PFSK-1 (cell line): ENCODE results near the gene TMEM266.

Experiments
- FOXP2 ChIP-seq: optimal IDR thresholded peaks from 2 replicates; pipeline ENCODE3; 2011; ENCODE audit warnings: borderline replicate concordance, control low read depth, inconsistent platforms; ENCODE audit not compliant: insufficient read depth; ENCODE audit errors: extremely low read length, extremely low read depth
- POLR2AphosphoS5 ChIP-seq: IDR thresholded peaks from 2 replicates; pipeline ENCODE4 v1.6.1; 2012; ENCODE audit warnings: low read depth, mild to moderate bottlenecking, control low read depth, low read length, moderate library complexity
- SIN3A ChIP-seq: IDR thresholded peaks from 2 replicates; pipeline ENCODE4 v1.6.1; 2012; ENCODE audit warnings: mild to moderate bottlenecking, low read length, moderate library complexity, borderline replicate concordance; ENCODE audit not compliant: insufficient read depth
- TAF1 ChIP-seq: IDR thresholded peaks from 2 replicates; pipeline ENCODE4 v1.6.1; 2012; ENCODE audit warnings: low read length, control low read depth, borderline replicate concordance; ENCODE audit not compliant: insufficient read depth
- TF ChIP-seq, protein P1 (sequence below), 2 experiments: IDR thresholded peaks; 2 replicates each; pipeline versions ENCODE4 v1.6.1 to v1.8.0; 2011 to 2012; ENCODE audit warnings: low read depth in 2 of 2, low read length in 2 of 2, control low read depth in 1 of 2, inconsistent platforms in 1 of 2, mild to moderate bottlenecking in 1 of 2, moderate library complexity in 1 of 2; ENCODE audit not compliant: insufficient read depth in 1 of 2

TMEM266 gene

DNA sequence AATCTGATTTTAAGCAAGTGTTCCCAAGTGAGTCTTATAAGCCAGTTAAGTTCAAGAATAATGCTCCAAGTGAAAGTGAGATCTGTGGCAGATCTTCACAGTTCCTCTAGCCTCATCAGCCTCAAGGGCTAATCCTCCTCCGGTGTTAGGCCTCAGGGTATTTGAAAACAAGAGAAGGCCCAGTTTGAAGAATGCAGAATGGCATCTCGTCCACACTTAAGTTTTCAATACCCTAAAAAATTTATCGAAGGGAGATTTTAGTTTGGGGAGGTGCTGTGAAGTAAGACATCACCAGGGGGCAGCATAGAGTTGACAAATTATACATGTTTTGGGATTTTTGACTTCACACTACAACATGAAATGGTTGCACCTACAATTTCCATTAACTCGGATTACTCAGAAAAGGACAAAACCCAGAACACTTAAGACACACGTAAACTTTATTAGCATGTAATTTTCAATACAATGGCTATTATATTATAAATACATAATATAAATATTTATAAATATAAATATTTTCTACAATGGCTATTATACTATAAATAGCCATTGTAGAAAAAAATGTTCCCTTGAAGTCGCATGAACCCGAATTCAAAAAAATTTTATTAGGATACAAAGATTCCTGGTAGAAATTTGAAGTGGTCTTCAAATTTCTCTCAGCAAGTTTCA, 2.3 kb upstream of the TMEM266 start:
- TF ChIP-seq FOXP2 (no peak), POLR2AphosphoS5 (no peak), SIN3A (no peak), TAF1 (no peak)
- TF ChIP-seq, protein P1, sequence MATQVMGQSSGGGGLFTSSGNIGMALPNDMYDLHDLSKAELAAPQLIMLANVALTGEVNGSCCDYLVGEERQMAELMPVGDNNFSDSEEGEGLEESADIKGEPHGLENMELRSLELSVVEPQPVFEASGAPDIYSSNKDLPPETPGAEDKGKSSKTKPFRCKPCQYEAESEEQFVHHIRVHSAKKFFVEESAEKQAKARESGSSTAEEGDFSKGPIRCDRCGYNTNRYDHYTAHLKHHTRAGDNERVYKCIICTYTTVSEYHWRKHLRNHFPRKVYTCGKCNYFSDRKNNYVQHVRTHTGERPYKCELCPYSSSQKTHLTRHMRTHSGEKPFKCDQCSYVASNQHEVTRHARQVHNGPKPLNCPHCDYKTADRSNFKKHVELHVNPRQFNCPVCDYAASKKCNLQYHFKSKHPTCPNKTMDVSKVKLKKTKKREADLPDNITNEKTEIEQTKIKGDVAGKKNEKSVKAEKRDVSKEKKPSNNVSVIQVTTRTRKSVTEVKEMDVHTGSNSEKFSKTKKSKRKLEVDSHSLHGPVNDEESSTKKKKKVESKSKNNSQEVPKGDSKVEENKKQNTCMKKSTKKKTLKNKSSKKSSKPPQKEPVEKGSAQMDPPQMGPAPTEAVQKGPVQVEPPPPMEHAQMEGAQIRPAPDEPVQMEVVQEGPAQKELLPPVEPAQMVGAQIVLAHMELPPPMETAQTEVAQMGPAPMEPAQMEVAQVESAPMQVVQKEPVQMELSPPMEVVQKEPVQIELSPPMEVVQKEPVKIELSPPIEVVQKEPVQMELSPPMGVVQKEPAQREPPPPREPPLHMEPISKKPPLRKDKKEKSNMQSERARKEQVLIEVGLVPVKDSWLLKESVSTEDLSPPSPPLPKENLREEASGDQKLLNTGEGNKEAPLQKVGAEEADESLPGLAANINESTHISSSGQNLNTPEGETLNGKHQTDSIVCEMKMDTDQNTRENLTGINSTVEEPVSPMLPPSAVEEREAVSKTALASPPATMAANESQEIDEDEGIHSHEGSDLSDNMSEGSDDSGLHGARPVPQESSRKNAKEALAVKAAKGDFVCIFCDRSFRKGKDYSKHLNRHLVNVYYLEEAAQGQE (IDR thresholded peaks at IDR 0.05; ENCODE audit: insufficient read depth in 1 of 2, low read depth in 2 of 2, low read length in 2 of 2), result no peak

DNA sequence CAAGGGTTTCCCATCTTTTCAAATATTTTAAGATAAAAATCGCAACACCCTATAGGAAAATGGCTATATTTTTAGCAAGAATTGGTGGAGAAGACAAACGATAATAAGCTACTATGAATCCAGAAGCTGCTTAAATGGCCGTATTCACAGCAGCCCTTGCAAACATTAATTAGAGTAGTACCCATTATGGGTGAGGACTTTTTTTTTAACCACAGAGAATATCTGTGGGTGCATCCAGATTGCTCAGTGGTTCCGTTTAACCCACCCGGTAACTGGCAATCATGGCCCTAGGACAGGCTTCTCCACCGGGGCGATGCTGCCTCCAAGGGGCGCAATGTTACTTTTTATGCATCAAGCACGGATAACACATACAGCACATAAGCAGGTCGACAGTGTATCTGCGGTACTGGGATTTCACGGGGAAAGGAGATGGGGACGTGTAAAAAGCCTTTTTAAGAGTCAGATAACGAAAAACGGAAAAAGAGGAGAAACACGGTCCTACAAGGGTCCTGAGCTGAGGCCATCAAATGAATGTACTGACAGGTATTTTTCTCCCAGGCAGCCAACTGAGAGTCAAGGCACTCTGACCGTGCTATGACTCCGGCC, 968 bp upstream of the TMEM266 start:
- TF ChIP-seq SIN3A (no peak), TAF1 (no peak), FOXP2 (no peak), POLR2AphosphoS5 (no peak)
- TF ChIP-seq, protein P1 (IDR thresholded peaks at IDR 0.05; ENCODE audit: insufficient read depth in 1 of 2, low read depth in 2 of 2, low read length in 2 of 2), result no peak

DNA sequence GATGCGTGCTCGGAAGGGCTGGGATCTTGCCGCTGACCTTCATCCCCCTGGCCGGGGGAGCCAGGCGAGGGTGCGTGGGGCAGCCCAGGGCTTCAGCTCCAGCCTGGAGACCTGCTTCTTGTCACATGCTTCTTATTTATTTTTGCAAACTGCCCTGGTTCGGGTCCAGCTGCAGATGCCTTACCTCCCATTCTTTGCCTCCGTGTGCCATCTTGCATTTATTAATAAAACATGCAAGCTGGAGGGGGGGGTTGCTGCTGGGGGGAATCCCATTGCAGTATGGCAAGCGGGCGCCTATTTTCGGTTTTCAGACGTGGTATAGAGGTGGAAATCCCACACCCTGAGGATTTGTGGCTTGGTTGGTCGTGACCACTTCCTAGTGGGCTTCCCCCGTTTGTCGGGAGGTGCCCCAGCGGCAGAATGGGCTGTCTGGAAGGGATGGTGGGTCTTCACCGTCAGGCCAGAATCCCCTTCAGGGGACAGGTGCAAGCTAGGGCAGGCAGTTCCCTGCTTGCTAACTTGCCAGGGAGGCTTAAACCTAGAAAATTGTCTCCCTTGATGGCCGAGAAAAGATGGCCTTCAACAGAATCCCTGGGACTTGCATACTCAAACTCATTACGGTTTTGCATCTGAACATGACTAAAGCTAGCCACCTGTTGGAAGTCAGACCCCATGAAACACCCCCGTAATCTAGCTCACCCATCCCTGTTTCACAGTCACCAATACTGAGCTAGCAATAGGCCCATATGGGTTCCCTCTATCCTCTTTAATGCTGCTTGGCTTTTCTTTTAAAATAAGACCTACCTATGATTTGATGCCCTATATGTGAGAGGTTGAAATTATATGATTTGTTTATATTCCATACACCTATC, 569 bp downstream of the TMEM266 start:
- TF ChIP-seq TAF1 (no peak), POLR2AphosphoS5 (no peak), SIN3A (no peak), FOXP2 (no peak)
- TF ChIP-seq, protein P1 (IDR thresholded peaks at IDR 0.05; ENCODE audit: insufficient read depth in 1 of 2, low read depth in 2 of 2, low read length in 2 of 2), result no peak

DNA sequence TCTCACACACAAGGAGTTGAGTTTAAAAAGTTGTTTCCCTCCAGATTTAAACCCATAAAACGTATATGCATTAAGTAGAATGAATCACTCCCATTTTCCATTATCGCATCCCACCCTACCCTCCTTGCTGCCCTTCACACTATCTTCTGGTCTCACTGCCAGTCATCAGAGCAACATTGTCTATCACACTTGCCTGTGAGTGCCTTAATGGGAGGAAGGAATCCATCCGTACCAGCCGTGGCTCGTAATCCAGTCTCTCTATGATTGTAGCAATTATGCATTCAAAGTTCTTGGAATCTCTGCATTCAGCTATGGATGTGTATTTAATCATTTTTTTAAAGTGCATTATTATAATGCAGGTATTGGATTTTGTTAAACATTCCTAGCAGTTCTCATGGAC, 1.9 kb downstream of the TMEM266 start:
- TF ChIP-seq POLR2AphosphoS5 (no peak), SIN3A (no peak), FOXP2 (no peak), TAF1 (no peak)
- TF ChIP-seq, protein P1 (IDR thresholded peaks at IDR 0.05; ENCODE audit: insufficient read depth in 1 of 2, low read depth in 2 of 2, low read length in 2 of 2), result no peak
